Activated B cell treated with CpG ODN at 0.5 μM for 24 hours (primary cell): ENCODE data around the gene SRPRA. TPM values are rescaled to one million over a fixed set of nuclear protein-coding genes. Genes with fewer than 3 reads are reported as not detected.

Source experiments
- ATAC-seq: fragments of 200-7000 bp; cut with Tn5 transposase; one replicate; pipeline ENCODE4 v1.10.0; 2021; ENCODE audit warnings: low read depth, mild to moderate bottlenecking, moderate library complexity
- CTCF ChIA-PET: fragments of 350-600 bp; sonication (Branson Sonifier 250); formaldehyde crosslinking; loops from one replicate; lab custom pipeline; 2021; ENCODE audit warnings: antibody characterized with exemption; lab: Charles Lee
- POLR2A ChIA-PET: fragments of 350-600 bp; sonication (Branson Sonifier 250); formaldehyde crosslinking; loops from one replicate; lab custom pipeline; 2021; ENCODE audit warnings: antibody characterized with exemption; lab: Charles Lee
- DNase-seq: peaks from one replicate; pipeline ENCODE4 v3.0.0; 2022
- H3K27ac Mint-ChIP-seq: one replicate; pipeline ENCODE4 v1.8.0; 2020; ENCODE audit warnings: mixed read lengths
- H3K27me3 Mint-ChIP-seq: one replicate; pipeline ENCODE4 v1.8.0; 2021; ENCODE audit warnings: mixed read lengths
- H3K36me3 Mint-ChIP-seq: one replicate; pipeline ENCODE4 v1.8.0; 2021; ENCODE audit warnings: low read depth, mixed read lengths
- H3K4me1 Mint-ChIP-seq: one replicate; pipeline ENCODE4 v1.8.0; 2021; ENCODE audit warnings: mixed read lengths
- H3K4me3 Mint-ChIP-seq: one replicate; pipeline ENCODE4 v1.8.0; 2020; ENCODE audit warnings: mild to moderate bottlenecking, mixed read lengths
- H3K9me3 Mint-ChIP-seq: one replicate; pipeline ENCODE4 v1.8.0; 2020; ENCODE audit warnings: mixed read lengths
- CTCF ChIP-seq: fragments of 200-600 bp; IDR thresholded peaks from one replicate; pipeline ENCODE4 v1.8.0; 2022; ENCODE audit warnings: antibody characterized with exemption, mild to moderate bottlenecking
- intact Hi-C: fragments of 100-400 bp; cut with micrococcal nuclease; formaldehyde crosslinking; loops from one replicate; pipeline ENCODE4 v1.15.1; 2024
- total RNA-seq: library from RNA; stranded (reverse); gene quantifications from 2 replicates; pipeline ENCODE4 v1.2.3, GENCODE V29; 2022

The SRPRA gene
- total RNA-seq, 1 donor from 2014 or later, result 128 TPM

- ChIA-PET CTCF (no interaction called here), POLR2A (interaction anchor here (0.6 to 4.1 kb wide), 10 partner anchors 8 to 885 kb away, joined by 3 to 84 read pairs (median 5); partner anchors contain the start of genes DCPS, FAM118B, RPUSD4 and STT3A)
- peak overlapping the region; percentile 95 for H3K27ac Mint-ChIP-seq
- no peak for TF ChIP-seq CTCF
- intact Hi-C loops, result loop anchor here (1.0 to 10.0 kb wide), 4 partner anchors 366 to 1508 kb away; partner anchors contain the start of genes PUS3, STT3A and TMEM218
- ATAC-seq (peak; percentile 2), DNase-seq (peak; percentile 23)
- H3K4me1 Mint-ChIP-seq, result peaks cover 33% of the 10 kb centered on the region
- H3K9me3 Mint-ChIP-seq, result no peaks in the 10 kb centered on the region
- H3K4me3 Mint-ChIP-seq, result peak overlapping the region; percentile 95
- peaks cover 71% of the 10 kb centered on the region for H3K36me3 Mint-ChIP-seq
- no peaks in the 10 kb centered on the region for H3K27me3 Mint-ChIP-seq
Measured at GRCh38 chr11:126268361-126268707, 361 bp downstream of the SRPRA start.

- Mint-ChIP-seq H3K36me3 (peaks cover 70% of the 10 kb centered on the region), H3K4me1 (peaks cover 33% of the 10 kb centered on the region), H3K9me3 (no peaks in the 10 kb centered on the region), H3K27me3 (no peaks in the 10 kb centered on the region), H3K27ac (peak overlapping the region; percentile 95), H3K4me3 (peak overlapping the region; percentile 95)
- ChIA-PET POLR2A (interaction anchor here (0.6 to 4.1 kb wide), 5 partner anchors 14 to 149 kb away, joined by 3 to 84 read pairs (median 5); partner anchors contain the start of genes FAM118B, RPUSD4 and TIRAP), CTCF (no interaction called here)
- ATAC-seq, result no peak
- no peak for TF ChIP-seq CTCF
- DNase-seq, result no peak
- intact Hi-C loops, result loop anchor here (1.0 to 10.0 kb wide), 4 partner anchors 365 to 1507 kb away; partner anchors contain the start of genes PUS3, STT3A and TMEM218
Measured at GRCh38 chr11:126267650-126268049, 1.0 kb downstream of the SRPRA start.

GRCh38 chr11:126265811-126266210, 2.9 kb downstream of the SRPRA start:
- Mint-ChIP-seq H3K9me3 (no peaks in the 10 kb centered on the region), H3K27ac (no peak overlapping the region), H3K4me1 (peaks cover 33% of the 10 kb centered on the region), H3K27me3 (no peaks in the 10 kb centered on the region), H3K4me3 (no peak overlapping the region), H3K36me3 (peaks cover 79% of the 10 kb centered on the region)
- ChIA-PET CTCF (no interaction called here), POLR2A (interaction anchor here (0.8 kb wide), 1 partner anchor 38 kb away, joined by 3 read pairs; the partner anchor contains the start of gene DCPS)
- intact Hi-C loops, result loop anchor here (10.0 kb wide), 1 partner anchor 1151 kb away; the partner anchor contains the start of gene TMEM218
- no peak for DNase-seq
- no peak for TF ChIP-seq CTCF
- ATAC-seq, result no peak

- H3K27me3 Mint-ChIP-seq, result no peaks in the 10 kb centered on the region
- DNase-seq, result no peak
- no peak for TF ChIP-seq CTCF
- ATAC-seq, result no peak
- peaks cover 81% of the 10 kb centered on the region for H3K36me3 Mint-ChIP-seq
- H3K4me1 Mint-ChIP-seq, result peaks cover 18% of the 10 kb centered on the region
- no peak overlapping the region for H3K4me3 Mint-ChIP-seq
- ChIA-PET CTCF (no interaction called here), POLR2A (interaction anchor here (1.2 to 1.8 kb wide), 2 partner anchors 20 to 52 kb away, joined by 3 to 5 read pairs; partner anchors contain the start of genes FAM118B and RPUSD4)
- intact Hi-C loops, result loop anchor here (10.0 kb wide), 1 partner anchor 1149 kb away; the partner anchor contains the start of gene TMEM218
- H3K9me3 Mint-ChIP-seq, result no peaks in the 10 kb centered on the region
- H3K27ac Mint-ChIP-seq, result no peak overlapping the region
Measured at GRCh38 chr11:126263489-126263888, 5.2 kb downstream of the SRPRA start.

- Mint-ChIP-seq H3K27me3 (no peaks in the 10 kb centered on the region), H3K36me3 (peaks cover 80% of the 10 kb centered on the region), H3K4me3 (no peak overlapping the region), H3K4me1 (peaks cover 7% of the 10 kb centered on the region), H3K9me3 (no peaks in the 10 kb centered on the region), H3K27ac (no peak overlapping the region)
- ATAC-seq, result no peak
- no peak for TF ChIP-seq CTCF
- intact Hi-C loops, result loop anchor here (10.0 kb wide), 1 partner anchor 1147 kb away; the partner anchor contains the start of gene TMEM218
- ChIA-PET POLR2A (interaction anchor here (0.7 to 1.8 kb wide), 5 partner anchors 13 to 51 kb away, joined by 3 to 5 read pairs (median 3); partner anchors contain the start of genes DCPS, FAM118B and RPUSD4), CTCF (no interaction called here)
- DNase-seq, result no peak
Measured at GRCh38 chr11:126262216-126262615, 6.5 kb downstream of the SRPRA start.
